ENCODE measurements around the gene KIAA0319L. TPM values are rescaled to one million over a fixed set of nuclear protein-coding genes. Genes with fewer than 3 reads are reported as not detected.

KIAA0319L gene
- total RNA-seq, 1 experiment from 2014 or later = 60.0 TPM

DNA sequence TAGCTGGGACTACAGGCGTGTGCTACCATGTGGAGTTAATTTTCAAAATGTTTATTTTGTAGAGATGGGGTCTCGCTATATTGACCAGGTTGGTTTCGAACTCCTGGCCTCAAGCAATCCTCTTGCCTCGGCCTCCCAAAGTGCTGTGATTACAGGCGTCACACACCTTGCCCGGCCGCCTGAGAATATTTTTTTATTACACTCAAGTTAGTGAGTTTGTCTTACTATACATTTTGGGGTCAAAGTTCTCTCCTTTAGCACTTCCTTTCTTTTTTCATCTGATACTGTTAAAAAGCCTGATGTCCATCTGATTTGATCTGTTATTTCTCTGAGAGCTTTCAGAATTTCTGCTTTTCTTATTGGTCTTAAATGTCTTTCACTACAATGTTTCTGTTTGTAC, 128.8 kb downstream of the KIAA0319L start:
- in situ Hi-C loops (cut with HindIII; ENCODE audit: low pct_unique_long_range_greater_than_20kb, low sequenced_read_pairs) = no loop called here
- Histone ChIP-seq H3K4me3 (ENCODE audit: low read depth in 2 of 2, low read length in 2 of 2) (no peak overlapping the region), H3K9me3 (ENCODE audit: control insufficient read depth, insufficient read depth, low read depth, low read length) (no peaks in the 10 kb centered on the region), H3K27me3 (ENCODE audit: control insufficient read depth, insufficient read depth, low read length) (no peaks in the 10 kb centered on the region), H3K4me1 (ENCODE audit: control insufficient read depth, insufficient read depth, low read length) (no peaks in the 10 kb centered on the region), H3K36me3 (ENCODE audit: control insufficient read depth, insufficient read depth, low read length) (peaks cover 2% of the 10 kb centered on the region; the same call in 1 of the 2 replicates), H3K27ac (ENCODE audit: low read length) (no peak overlapping the region)
- ChIA-PET POLR2A (no interaction called here), CTCF (no interaction called here)
- no peak for ATAC-seq
- TF ChIP-seq, protein P1, sequence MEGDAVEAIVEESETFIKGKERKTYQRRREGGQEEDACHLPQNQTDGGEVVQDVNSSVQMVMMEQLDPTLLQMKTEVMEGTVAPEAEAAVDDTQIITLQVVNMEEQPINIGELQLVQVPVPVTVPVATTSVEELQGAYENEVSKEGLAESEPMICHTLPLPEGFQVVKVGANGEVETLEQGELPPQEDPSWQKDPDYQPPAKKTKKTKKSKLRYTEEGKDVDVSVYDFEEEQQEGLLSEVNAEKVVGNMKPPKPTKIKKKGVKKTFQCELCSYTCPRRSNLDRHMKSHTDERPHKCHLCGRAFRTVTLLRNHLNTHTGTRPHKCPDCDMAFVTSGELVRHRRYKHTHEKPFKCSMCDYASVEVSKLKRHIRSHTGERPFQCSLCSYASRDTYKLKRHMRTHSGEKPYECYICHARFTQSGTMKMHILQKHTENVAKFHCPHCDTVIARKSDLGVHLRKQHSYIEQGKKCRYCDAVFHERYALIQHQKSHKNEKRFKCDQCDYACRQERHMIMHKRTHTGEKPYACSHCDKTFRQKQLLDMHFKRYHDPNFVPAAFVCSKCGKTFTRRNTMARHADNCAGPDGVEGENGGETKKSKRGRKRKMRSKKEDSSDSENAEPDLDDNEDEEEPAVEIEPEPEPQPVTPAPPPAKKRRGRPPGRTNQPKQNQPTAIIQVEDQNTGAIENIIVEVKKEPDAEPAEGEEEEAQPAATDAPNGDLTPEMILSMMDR (IDR thresholded peaks at IDR 0.05) = no peak
- TF ChIP-seq POLR2AphosphoS5 (IDR thresholded peaks at IDR 0.05; ENCODE audit: low read depth, low read length) = no peak
- no peak for DNase-seq (ENCODE audit: low read depth, low spot score)
- intact Hi-C loops (cut with micrococcal nuclease; ENCODE audit: unreplicated experiment) = no loop called here
- BruUV-seq (replicated peaks) = no TSS peak

DNA sequence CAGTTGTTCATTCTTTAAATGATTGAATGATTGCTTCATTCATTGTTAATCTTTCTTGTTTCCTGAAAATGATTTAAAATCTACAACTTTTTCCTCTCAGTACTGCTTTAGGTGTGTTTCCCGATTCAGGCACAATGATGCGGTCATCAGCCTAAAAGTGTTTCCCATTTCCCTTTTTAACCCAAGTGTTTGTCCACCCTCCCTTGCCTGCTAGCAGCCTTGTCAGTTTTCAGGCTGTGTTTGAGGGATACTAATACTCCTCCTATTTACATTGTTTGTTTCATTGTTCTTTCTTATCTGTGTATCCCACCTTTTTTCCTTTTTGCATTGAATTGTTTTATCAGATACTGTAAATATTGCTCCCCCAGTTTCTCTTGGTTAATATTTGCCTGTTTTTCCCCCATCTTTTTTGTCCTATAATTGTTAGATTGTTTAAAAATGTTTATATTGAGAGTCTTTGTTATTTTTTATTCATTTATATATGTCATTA, 131.1 kb downstream of the KIAA0319L start:
- no peak for DNase-seq (ENCODE audit: low read depth, low spot score)
- H3K27ac ChIP-seq (ENCODE audit: low read length) = no peak overlapping the region
- TF ChIP-seq, protein P2, sequence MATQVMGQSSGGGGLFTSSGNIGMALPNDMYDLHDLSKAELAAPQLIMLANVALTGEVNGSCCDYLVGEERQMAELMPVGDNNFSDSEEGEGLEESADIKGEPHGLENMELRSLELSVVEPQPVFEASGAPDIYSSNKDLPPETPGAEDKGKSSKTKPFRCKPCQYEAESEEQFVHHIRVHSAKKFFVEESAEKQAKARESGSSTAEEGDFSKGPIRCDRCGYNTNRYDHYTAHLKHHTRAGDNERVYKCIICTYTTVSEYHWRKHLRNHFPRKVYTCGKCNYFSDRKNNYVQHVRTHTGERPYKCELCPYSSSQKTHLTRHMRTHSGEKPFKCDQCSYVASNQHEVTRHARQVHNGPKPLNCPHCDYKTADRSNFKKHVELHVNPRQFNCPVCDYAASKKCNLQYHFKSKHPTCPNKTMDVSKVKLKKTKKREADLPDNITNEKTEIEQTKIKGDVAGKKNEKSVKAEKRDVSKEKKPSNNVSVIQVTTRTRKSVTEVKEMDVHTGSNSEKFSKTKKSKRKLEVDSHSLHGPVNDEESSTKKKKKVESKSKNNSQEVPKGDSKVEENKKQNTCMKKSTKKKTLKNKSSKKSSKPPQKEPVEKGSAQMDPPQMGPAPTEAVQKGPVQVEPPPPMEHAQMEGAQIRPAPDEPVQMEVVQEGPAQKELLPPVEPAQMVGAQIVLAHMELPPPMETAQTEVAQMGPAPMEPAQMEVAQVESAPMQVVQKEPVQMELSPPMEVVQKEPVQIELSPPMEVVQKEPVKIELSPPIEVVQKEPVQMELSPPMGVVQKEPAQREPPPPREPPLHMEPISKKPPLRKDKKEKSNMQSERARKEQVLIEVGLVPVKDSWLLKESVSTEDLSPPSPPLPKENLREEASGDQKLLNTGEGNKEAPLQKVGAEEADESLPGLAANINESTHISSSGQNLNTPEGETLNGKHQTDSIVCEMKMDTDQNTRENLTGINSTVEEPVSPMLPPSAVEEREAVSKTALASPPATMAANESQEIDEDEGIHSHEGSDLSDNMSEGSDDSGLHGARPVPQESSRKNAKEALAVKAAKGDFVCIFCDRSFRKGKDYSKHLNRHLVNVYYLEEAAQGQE (IDR thresholded peaks at IDR 0.05; ENCODE audit: insufficient read depth in 1 of 2, low read depth in 2 of 2, low read length in 1 of 2) = no peak
- TF ChIP-seq POLR2AphosphoS5 (IDR thresholded peaks at IDR 0.05; ENCODE audit: low read depth, low read length) = no peak
- no peak for TF ChIP-seq TCF7L2 (IDR thresholded peaks at IDR 0.05; ENCODE audit: low read depth, low read length)
- no peak for TF ChIP-seq SIN3A (IDR thresholded peaks at IDR 0.05; ENCODE audit: borderline replicate concordance, insufficient read depth, low read depth, low read length)
- TF ChIP-seq, protein P1 (IDR thresholded peaks at IDR 0.05) = no peak
- ChIA-PET CTCF (no interaction called here), POLR2A (no interaction called here)
- BruUV-seq (replicated peaks) = no TSS peak
- no peak for ATAC-seq
- in situ Hi-C loops (cut with HindIII; ENCODE audit: low pct_unique_long_range_greater_than_20kb, low sequenced_read_pairs) (no loop called here), intact Hi-C loops (cut with micrococcal nuclease; ENCODE audit: unreplicated experiment) (no loop called here)
- no peaks in the 10 kb centered on the region for H3K9me3 ChIP-seq (ENCODE audit: control insufficient read depth, insufficient read depth, low read depth, low read length)
- no peaks in the 10 kb centered on the region for H3K27me3 ChIP-seq (ENCODE audit: control insufficient read depth, insufficient read depth, low read length)
- H3K4me3 ChIP-seq (ENCODE audit: low read depth in 2 of 2, low read length in 2 of 2) = no peak overlapping the region
- no peaks in the 10 kb centered on the region for H3K4me1 ChIP-seq (ENCODE audit: control insufficient read depth, insufficient read depth, low read length)
- peaks cover 2% of the 10 kb centered on the region; the same call in 1 of the 2 replicates for H3K36me3 ChIP-seq (ENCODE audit: control insufficient read depth, insufficient read depth, low read length)

Data from Panc1 (cell line).